ENCODE data around the gene FERMT2.

- no peak for TF ChIP-seq POLR2A (IDR thresholded peaks at IDR 0.05)
- TF ChIP-seq CTCF (IDR thresholded peaks at IDR 0.05): no peak
Observed at GRCh38 chr14:52900731-52901130, 50.1 kb downstream of the FERMT2 start.

Data from uterus (tissue), 2 donors.